Chondrocyte (in vitro differentiated cells): ENCODE measurements around the gene TRPV2. TPM values are rescaled to one million over a fixed set of nuclear protein-coding genes. Genes with fewer than 3 reads are reported as not detected.

Experiments used
- DNase-seq: peaks from one replicate; pipeline ENCODE4 v3.0.0; 2021; ENCODE audit warnings: mixed read lengths, low spot score
- H3K27ac Mint-ChIP-seq: one replicate; pipeline ENCODE4 v1.8.0; 2021; ENCODE audit warnings: mild to moderate bottlenecking, moderate library complexity, mixed read lengths; ENCODE audit not compliant: unreplicated experiment
- H3K27me3 Mint-ChIP-seq: 2 replicates; pipeline ENCODE4 v1.8.0; 2021; ENCODE audit warnings: low read depth, mixed read lengths
- H3K36me3 Mint-ChIP-seq: 2 replicates; pipeline ENCODE4 v1.8.0; 2021; ENCODE audit warnings: low read depth, mixed read lengths
- H3K4me1 Mint-ChIP-seq: 2 replicates; pipeline ENCODE4 v1.8.0; 2021; ENCODE audit warnings: low read depth, mild to moderate bottlenecking, mixed read lengths
- H3K4me3 Mint-ChIP-seq: one replicate; pipeline ENCODE4 v1.8.0; 2021; ENCODE audit warnings: mild to moderate bottlenecking, moderate library complexity, mixed read lengths; ENCODE audit not compliant: unreplicated experiment
- H3K9me3 Mint-ChIP-seq: 2 replicates; pipeline ENCODE4 v1.8.0; 2021; ENCODE audit warnings: low read depth, mixed read lengths
- CTCF ChIP-seq: fragments of 200-600 bp; sonication (generic); IDR thresholded peaks from 2 replicates; pipeline ENCODE4 v1.5.0; 2021; ENCODE audit warnings: antibody characterized with exemption, mild to moderate bottlenecking, moderate library complexity
- total RNA-seq: library from RNA; stranded (reverse); gene quantifications from 3 replicates; pipeline ENCODE4 v1.2.1, GENCODE V29; 2021

Gene TRPV2
- total RNA-seq, 1 donor from 2014 or later: 43.5 TPM

DNA sequence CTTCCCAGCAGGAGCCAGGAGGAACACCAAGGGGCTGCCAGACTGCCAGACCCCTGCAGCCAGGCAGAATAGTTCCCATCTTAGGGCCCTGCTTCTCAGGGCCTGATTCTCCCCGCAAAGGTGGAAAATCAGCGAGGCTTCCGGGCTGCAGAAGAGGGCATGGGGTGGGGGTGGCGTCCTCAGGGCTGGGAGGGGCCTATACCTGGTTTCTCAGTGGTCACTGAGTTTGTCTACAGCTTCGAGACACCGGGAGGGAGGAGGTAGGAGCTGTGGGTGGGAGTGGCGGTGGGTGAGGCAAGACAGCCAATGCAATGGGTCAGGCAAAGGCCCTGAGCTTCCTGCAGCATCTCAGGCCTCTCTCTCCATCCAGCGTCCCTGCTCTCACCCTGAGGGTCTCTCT lies 62.3 kb downstream of the TRPV2 start:
- H3K9me3 Mint-ChIP-seq: no peaks in the 10 kb centered on the region
- no peaks in the 10 kb centered on the region for H3K36me3 Mint-ChIP-seq
- no peaks in the 10 kb centered on the region for H3K27me3 Mint-ChIP-seq
- H3K4me1 Mint-ChIP-seq: peaks cover 20% of the 10 kb centered on the region
- TF ChIP-seq CTCF: no peak
- DNase-seq: no peak
- H3K4me3 Mint-ChIP-seq: no peak overlapping the region
- H3K27ac Mint-ChIP-seq: peak overlapping the region; percentile 81

DNA sequence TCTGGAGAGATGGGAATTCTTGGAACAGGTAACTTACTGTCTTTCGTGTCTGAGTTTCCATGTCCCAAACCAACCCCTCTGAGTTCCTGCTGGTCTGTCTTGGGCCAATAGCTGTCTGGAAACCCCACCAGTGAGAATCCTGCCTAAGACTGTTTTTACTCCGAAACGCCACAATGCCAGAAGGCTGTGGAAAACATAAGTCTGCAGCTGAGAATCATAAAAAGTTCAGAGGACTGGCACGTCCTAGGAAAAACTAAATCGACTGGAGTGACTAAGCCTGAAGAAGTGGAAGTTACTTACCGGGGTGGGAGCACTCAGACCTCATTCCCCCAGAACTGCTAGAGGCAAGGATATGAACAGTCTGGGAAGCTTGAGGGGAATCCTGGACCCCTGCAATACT lies 63.3 kb downstream of the TRPV2 start:
- no peak for TF ChIP-seq CTCF
- no peak overlapping the region for H3K27ac Mint-ChIP-seq
- peaks cover 20% of the 10 kb centered on the region for H3K4me1 Mint-ChIP-seq
- no peak overlapping the region for H3K4me3 Mint-ChIP-seq
- no peaks in the 10 kb centered on the region for H3K36me3 Mint-ChIP-seq
- no peaks in the 10 kb centered on the region for H3K9me3 Mint-ChIP-seq
- no peaks in the 10 kb centered on the region for H3K27me3 Mint-ChIP-seq
- DNase-seq: no peak

GRCh38 chr17:16479264-16479663 lies 63.9 kb downstream of the TRPV2 start:
- H3K4me1 Mint-ChIP-seq: peaks cover 20% of the 10 kb centered on the region
- no peak overlapping the region for H3K4me3 Mint-ChIP-seq
- no peak overlapping the region for H3K27ac Mint-ChIP-seq
- H3K9me3 Mint-ChIP-seq: no peaks in the 10 kb centered on the region
- no peaks in the 10 kb centered on the region for H3K36me3 Mint-ChIP-seq
- TF ChIP-seq CTCF: no peak
- H3K27me3 Mint-ChIP-seq: no peaks in the 10 kb centered on the region
- DNase-seq: no peak

- no peaks in the 10 kb centered on the region for H3K9me3 Mint-ChIP-seq
- no peaks in the 10 kb centered on the region for H3K36me3 Mint-ChIP-seq
- no peaks in the 10 kb centered on the region for H3K27me3 Mint-ChIP-seq
- H3K4me1 Mint-ChIP-seq: peaks cover 34% of the 10 kb centered on the region
- no peak overlapping the region for H3K27ac Mint-ChIP-seq
- no peak overlapping the region for H3K4me3 Mint-ChIP-seq
- no peak for TF ChIP-seq CTCF
- no peak for DNase-seq
Measured at GRCh38 chr17:16480995-16481394, 65.6 kb downstream of the TRPV2 start.

DNA sequence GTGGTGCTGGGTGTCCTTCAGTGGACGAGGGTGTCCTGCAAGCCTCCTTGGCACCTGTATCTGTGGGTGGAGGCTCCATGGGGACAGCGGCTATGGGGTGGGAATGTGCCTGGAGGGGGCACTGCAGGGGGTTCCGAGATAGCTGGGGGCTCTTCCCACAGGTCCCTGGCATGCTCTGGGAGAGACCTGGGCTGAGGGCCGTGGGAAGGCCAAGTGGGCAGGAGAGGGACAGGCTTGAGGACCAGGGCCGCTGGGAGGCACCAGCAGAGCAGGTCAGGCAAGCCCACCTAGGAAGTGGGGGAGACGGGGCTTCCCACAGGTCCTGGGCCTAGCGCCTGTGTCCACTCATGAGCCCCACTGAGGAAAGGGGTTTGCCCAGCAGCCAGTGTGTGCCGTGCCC lies 66.9 kb downstream of the TRPV2 start:
- no peak overlapping the region for H3K4me3 Mint-ChIP-seq
- H3K4me1 Mint-ChIP-seq: peaks cover 42% of the 10 kb centered on the region
- no peaks in the 10 kb centered on the region for H3K36me3 Mint-ChIP-seq
- no peak for DNase-seq
- no peak for TF ChIP-seq CTCF
- no peak overlapping the region for H3K27ac Mint-ChIP-seq
- no peaks in the 10 kb centered on the region for H3K9me3 Mint-ChIP-seq
- H3K27me3 Mint-ChIP-seq: no peaks in the 10 kb centered on the region
